ENCODE measurements around the gene EXOC3L4. TPM values are rescaled to one million over a fixed set of nuclear protein-coding genes. Genes with fewer than 3 reads are reported as not detected.

EXOC3L4 gene
- polyA plus RNA-seq, 1 of the 3 experiments (the other 2 are of a cell fraction), result 0.46 TPM

GRCh38 chr14:103146141-103146709, 51.7 kb downstream of the EXOC3L4 start:
- 88% methylated on average over 15 of the region's 19 CpGs for WGBS (ENCODE audit: low lambda C conversion rate)
- no peaks in the 10 kb centered on the region for H3K9me3 ChIP-seq
- no peak overlapping the region for H3K9ac ChIP-seq
- peaks cover 3% of the 10 kb centered on the region for H3F3A ChIP-seq (replicated peaks; ENCODE audit: insufficient read depth)
- TF ChIP-seq NFIC (IDR thresholded peaks at IDR 0.05; ENCODE audit: borderline replicate concordance) (no peak), REST (IDR thresholded peaks at IDR 0.05; ENCODE audit: low read depth, low read length) (no peak), NRF1 (IDR thresholded peaks at IDR 0.05; ENCODE audit: low read depth, low read length) (no peak), YY1 (IDR thresholded peaks at IDR 0.05; ENCODE audit: low read depth) (no peak), RXRA (IDR thresholded peaks at IDR 0.05; ENCODE audit: borderline replicate concordance, low read depth) (no peak), RFX5 (IDR thresholded peaks at IDR 0.05; ENCODE audit: low read length) (no peak), CHD2 (IDR thresholded peaks at IDR 0.05; ENCODE audit: low read length, partially characterized antibody) (no peak), POLR2AphosphoS5 (IDR thresholded peaks at IDR 0.05; ENCODE audit: low read depth, low read length) (no peak), MAX (IDR thresholded peaks at IDR 0.05; ENCODE audit: low read depth) (no peak), IRF3 (IDR thresholded peaks at IDR 0.05; ENCODE audit: low read depth, low read length) (no peak)
- H3K4me1 ChIP-seq (ENCODE audit: control insufficient read depth in 1 of 2, insufficient read depth in 2 of 2, low read depth in 1 of 2, low read length in 1 of 2), result peaks cover 5 to 15% of the 10 kb centered on the region in 2 experiments; a peak in 2 of 4 replicates
- DNase-seq, result no peak
- H3K36me3 ChIP-seq (replicated peaks in 1 of 2; ENCODE audit: control insufficient read depth in 1 of 2, insufficient read depth in 2 of 2, low read length in 1 of 2), result no peaks in the 10 kb centered on the region
- H3K79me2 ChIP-seq (ENCODE audit: insufficient read depth), result no peaks in the 10 kb centered on the region
- no peak overlapping the region for H3K4me2 ChIP-seq
- H3K9me2 ChIP-seq, result no peaks in the 10 kb centered on the region
- POLR2A ChIA-PET, result no interaction called here
- H3K4me3 ChIP-seq (ENCODE audit: low read depth in 2 of 2, low read length in 1 of 2), result no peak overlapping the region
- H4K20me1 ChIP-seq (ENCODE audit: insufficient read depth), result no peaks in the 10 kb centered on the region
- no peak overlapping the region for H3K27ac ChIP-seq (ENCODE audit: low read depth in 2 of 2, low read length in 1 of 2)
- H3K27me3 ChIP-seq (ENCODE audit: insufficient read depth), result no peaks in the 10 kb centered on the region
- CTCF ChIA-PET, result interaction anchor here (1.0 kb wide), 1 partner anchor 19 kb away, joined by 4 read pairs; no protein-coding TSS in a partner anchor
- no peak overlapping the region for H2AFZ ChIP-seq (ENCODE audit: low read depth)

All from SK-N-SH (cell line).